Peyer's patch (tissue), 4 donors: ENCODE data around the gene SKIL. TPM values are rescaled to one million over a fixed set of nuclear protein-coding genes. Genes with fewer than 3 reads are reported as not detected.

Source experiments
- DNase-seq, 3 donors: peaks; one replicate each; pipeline ENCODE4 v3.0.0-alpha.2; 2017 to 2019
- H3K27ac ChIP-seq, 4 donors: fragments of 200-600 bp; sonication (generic); one replicate each; pipeline ENCODE4 v1.5.1; 2016 to 2019
- H3K27me3 ChIP-seq, 2 donors: fragments of 200-600 bp; sonication (generic); one replicate each; pipeline ENCODE4 v1.5.1; 2019
- H3K36me3 ChIP-seq, 3 donors: fragments of 200-600 bp; sonication (generic); one replicate each; pipeline ENCODE4 v1.5.1; 2016 to 2019
- H3K4me1 ChIP-seq, 4 donors: fragments of 200-600 bp; sonication (generic); one replicate each; pipeline ENCODE4 v1.5.1; 2016 to 2019
- H3K4me3 ChIP-seq, 4 donors: fragments of 200-600 bp; sonication (generic); 1 replicate in 3 of 4; 2 replicates in 1 of 4; pipeline ENCODE4 v1.5.1; 2016 to 2019; ENCODE audit warnings: mild to moderate bottlenecking in 1 of 4
- H3K9me3 ChIP-seq, 4 donors: fragments of 200-600 bp; sonication (generic); one replicate each; pipeline ENCODE4 v1.5.1; 2016 to 2019; ENCODE audit warnings: mild to moderate bottlenecking in 1 of 4
- CTCF ChIP-seq, 6 experiments: fragments of 450-650 bp in 4 of 6; fragments of 200-600 bp in 2 of 6; sonication (generic) in 1 of 6; IDR thresholded peaks; one replicate each; pipeline ENCODE4 v1.5.1; 2017 to 2019; ENCODE audit warnings: antibody characterized with exemption in 6 of 6, mild to moderate bottlenecking in 3 of 6, moderate library complexity in 1 of 6
- POLR2A ChIP-seq, 2 donors: fragments of 450-650 bp; IDR thresholded peaks; one replicate each; pipeline ENCODE4 v1.5.1; 2017; ENCODE audit warnings: antibody characterized with exemption in 2 of 2, mild to moderate bottlenecking in 2 of 2, moderate library complexity in 2 of 2
- total RNA-seq, 4 donors: library from RNA; depleted of rRNA; stranded (reverse); fragments of >200 nt; gene quantifications; one replicate each; pipeline ENCODE4 v1.1.0, GENCODE V29; 2016

SKIL gene
- total RNA-seq, 4 donors from 2014 or later, result 22.5 to 78.4 (median 43.5) TPM

GRCh38 chr3:170360916-170361315, 3.4 kb downstream of the SKIL start:
- DNase-seq, result no peak
- Histone ChIP-seq H3K4me1 (peaks cover 0 to 26% (median 6%) of the 10 kb centered on the region in 4 donors), H3K36me3 (peaks cover 0 to 6% (median 0%) of the 10 kb centered on the region in 3 donors), H3K4me3 (no peak overlapping the region), H3K27me3 (no peaks in the 10 kb centered on the region), H3K9me3 (no peaks in the 10 kb centered on the region), H3K27ac (no peak overlapping the region)
- TF ChIP-seq CTCF (IDR thresholded peaks at IDR 0.05) (no peak), POLR2A (IDR thresholded peaks at IDR 0.05) (no peak)

GRCh38 chr3:170361711-170362110, 4.2 kb downstream of the SKIL start:
- no peak for TF ChIP-seq CTCF (IDR thresholded peaks at IDR 0.05)
- DNase-seq, result no peak
- H3K9me3 ChIP-seq, result no peaks in the 10 kb centered on the region

GRCh38 chr3:170363471-170363994, 6.0 kb downstream of the SKIL start:
- peaks cover 0 to 6% (median 0%) of the 10 kb centered on the region in 3 donors for H3K36me3 ChIP-seq
- DNase-seq, result no peak
- no peak for TF ChIP-seq CTCF (IDR thresholded peaks at IDR 0.05)
- no peak for TF ChIP-seq POLR2A (IDR thresholded peaks at IDR 0.05)
- H3K9me3 ChIP-seq, result no peaks in the 10 kb centered on the region
- no peak overlapping the region for H3K27ac ChIP-seq
- no peaks in the 10 kb centered on the region for H3K27me3 ChIP-seq
- no peak overlapping the region for H3K4me3 ChIP-seq
- peaks cover 0 to 25% (median 9%) of the 10 kb centered on the region in 4 donors for H3K4me1 ChIP-seq

More at GRCh38 chr3:170361711-170362110, 4.2 kb downstream of the SKIL start:
- Histone ChIP-seq H3K27me3 (no peaks in the 10 kb centered on the region), H3K4me1 (peaks cover 0 to 26% (median 6%) of the 10 kb centered on the region in 4 donors), H3K4me3 (no peak overlapping the region), H3K36me3 (peaks cover 0 to 6% (median 0%) of the 10 kb centered on the region in 3 donors), H3K27ac (no peak overlapping the region)

GRCh38 chr3:170364965-170365364, 7.5 kb downstream of the SKIL start:
- Histone ChIP-seq H3K4me3 (no peak overlapping the region), H3K9me3 (no peaks in the 10 kb centered on the region), H3K4me1 (peaks cover 0 to 13% (median 7%) of the 10 kb centered on the region in 4 donors), H3K36me3 (peaks cover 0 to 6% (median 0%) of the 10 kb centered on the region in 3 donors), H3K27me3 (no peaks in the 10 kb centered on the region), H3K27ac (no peak overlapping the region)
- TF ChIP-seq CTCF (IDR thresholded peaks at IDR 0.05) (no peak), POLR2A (IDR thresholded peaks at IDR 0.05) (no peak)
- DNase-seq, result no peak

GRCh38 chr3:170367797-170368196, 10.3 kb downstream of the SKIL start:
- H3K9me3 ChIP-seq, result no peaks in the 10 kb centered on the region
- peaks cover 0 to 10% (median 4%) of the 10 kb centered on the region in 4 donors for H3K4me1 ChIP-seq

More at GRCh38 chr3:170367797-170368196, 10.3 kb downstream of the SKIL start:
- no peak for DNase-seq
- H3K4me3 ChIP-seq, result no peak overlapping the region
- no peaks in the 10 kb centered on the region for H3K27me3 ChIP-seq
- H3K27ac ChIP-seq, result peak overlapping the region in 1 of 4 donors; percentile 53
- peaks cover 0 to 6% (median 0%) of the 10 kb centered on the region in 3 donors for H3K36me3 ChIP-seq
- TF ChIP-seq POLR2A (IDR thresholded peaks at IDR 0.05) (no peak), CTCF (IDR thresholded peaks at IDR 0.05) (no peak)
